ENCODE data around the gene MGAT4A.

MGAT4A gene

GRCh38 chr2:98750593-98751282 is 19.8 kb upstream of the MGAT4A start:
- no peak for TF ChIP-seq CTCF (IDR thresholded peaks at IDR 0.05; ENCODE audit: extremely low read depth, insufficient read depth, missing control alignments)
- no peak for DNase-seq (ENCODE audit: low spot score)
- in situ Hi-C loops (cut with MboI; ENCODE audit: low pct_unique_long_range_greater_than_20kb, low sequenced_read_pairs, unreplicated experiment): no loop called here

GRCh38 chr2:98749066-98749450 is 18.1 kb upstream of the MGAT4A start:
- in situ Hi-C loops (cut with MboI; ENCODE audit: low pct_unique_long_range_greater_than_20kb, low sequenced_read_pairs, unreplicated experiment): no loop called here
- no peak for TF ChIP-seq CTCF (IDR thresholded peaks at IDR 0.05; ENCODE audit: extremely low read depth, insufficient read depth, missing control alignments)
- DNase-seq (ENCODE audit: low spot score): no peak

GRCh38 chr2:98748292-98749065 is 17.5 kb upstream of the MGAT4A start:
- in situ Hi-C loops (cut with MboI; ENCODE audit: low pct_unique_long_range_greater_than_20kb, low sequenced_read_pairs, unreplicated experiment): no loop called here
- no peak for DNase-seq (ENCODE audit: low spot score)
- TF ChIP-seq CTCF (IDR thresholded peaks at IDR 0.05; ENCODE audit: extremely low read depth, insufficient read depth, missing control alignments): no peak

- DNase-seq (ENCODE audit: low spot score): no peak
- TF ChIP-seq CTCF (IDR thresholded peaks at IDR 0.05; ENCODE audit: extremely low read depth, insufficient read depth, missing control alignments): no peak
- in situ Hi-C loops (cut with MboI; ENCODE audit: low pct_unique_long_range_greater_than_20kb, low sequenced_read_pairs, unreplicated experiment): no loop called here
These were observed 17.0 kb upstream of the MGAT4A start for GRCh38 chr2:98747888-98748287.

GRCh38 chr2:98746426-98746825 is 15.5 kb upstream of the MGAT4A start:
- in situ Hi-C loops (cut with MboI; ENCODE audit: low pct_unique_long_range_greater_than_20kb, low sequenced_read_pairs, unreplicated experiment): no loop called here
- DNase-seq (ENCODE audit: low spot score): no peak
- TF ChIP-seq CTCF (IDR thresholded peaks at IDR 0.05; ENCODE audit: extremely low read depth, insufficient read depth, missing control alignments): no peak

- in situ Hi-C loops (cut with MboI; ENCODE audit: low pct_unique_long_range_greater_than_20kb, low sequenced_read_pairs, unreplicated experiment): no loop called here
- TF ChIP-seq CTCF (IDR thresholded peaks at IDR 0.05; ENCODE audit: extremely low read depth, insufficient read depth, missing control alignments): no peak
- no peak for DNase-seq (ENCODE audit: low spot score)
These were observed 13.7 kb upstream of the MGAT4A start for GRCh38 chr2:98744595-98744994.

All from GM13977 (cell line).